H1 (cell line): ENCODE results near the gene KLHDC4. TPM values are rescaled to one million over a fixed set of nuclear protein-coding genes. Genes with fewer than 3 reads are reported as not detected.

Experiments
- CTCF ChIA-PET: fragments of 300-600 bp; sonication (Branson Sonifier 250); formaldehyde crosslinking; loops from one replicate; lab custom pipeline; 2021; ENCODE audit not compliant: partially characterized antibody; lab: Charles Lee
- POLR2A ChIA-PET: fragments of 300-600 bp; sonication (Branson Sonifier 250); formaldehyde crosslinking; loops from one replicate; lab custom pipeline; 2021; ENCODE audit warnings: inconsistent platforms; ENCODE audit not compliant: partially characterized antibody; lab: Charles Lee
- DNase-seq, 2 experiments: peaks; one replicate each; pipeline versions ENCODE4 v3.0.0 to v3.0.0-alpha.2; 2010 to 2022; ENCODE audit warnings: low spot score in 2 of 2, low read depth in 1 of 2, mixed read lengths in 1 of 2
- FAIRE-seq: peaks from 2 replicates; lab custom pipeline; 2011; peaks lifted over from hg19 to GRCh38; lab: Jason Lieb, UNC
- H2AFZ ChIP-seq: 2 replicates; pipeline ENCODE4 v1.8.1; 2012; ENCODE audit warnings: low read length, inconsistent platforms
- H2AK5ac ChIP-seq: 2 replicates; pipeline ENCODE4 v1.6.1; 2013; ENCODE audit warnings: low read depth, low read length
- H2BK120ac ChIP-seq: replicated peaks from 2 replicates; pipeline ENCODE3; 2013; ENCODE audit warnings: low read depth, low read length, inconsistent platforms
- H2BK12ac ChIP-seq: 2 replicates; pipeline ENCODE4 v1.6.1; 2013; ENCODE audit warnings: low read depth, low read length
- H2BK15ac ChIP-seq: 2 replicates; pipeline ENCODE4 v1.6.1; 2013; ENCODE audit warnings: low read length
- H2BK20ac ChIP-seq: 2 replicates; pipeline ENCODE4 v1.6.1; 2013; ENCODE audit warnings: low read length
- H2BK5ac ChIP-seq: 2 replicates; pipeline ENCODE4 v1.6.1; 2013; ENCODE audit warnings: low read depth, low read length
- H3K14ac ChIP-seq: 2 replicates; pipeline ENCODE4 v1.6.1; 2013; ENCODE audit warnings: inconsistent platforms; ENCODE audit not compliant: insufficient read length
- H3K18ac ChIP-seq: 2 replicates; pipeline ENCODE4 v1.6.1; 2013; ENCODE audit warnings: low read length; ENCODE audit errors: extremely low read depth
- H3K23ac ChIP-seq: 2 replicates; pipeline ENCODE4 v1.6.1; 2013; ENCODE audit warnings: inconsistent platforms; ENCODE audit not compliant: insufficient read length
- H3K23me2 ChIP-seq: 2 replicates; pipeline ENCODE4 v1.6.1; 2013; ENCODE audit warnings: low read depth, low read length
- H3K27ac ChIP-seq: 2 replicates; pipeline ENCODE4 v1.6.1; 2011; ENCODE audit warnings: low read depth, low read length, inconsistent platforms
- H3K27me3 ChIP-seq, 4 experiments: replicated peaks in 1 of 4; 1 replicate in 1 of 4; 2 replicates in 3 of 4; pipeline versions ENCODE4 v1.6.1 to v1.8.1; 2011 to 2013; ENCODE audit warnings: low read length in 3 of 4, mild to moderate bottlenecking in 3 of 4, inconsistent platforms in 2 of 4, mixed read lengths in 2 of 4, moderate library complexity in 1 of 4; ENCODE audit not compliant: control insufficient read depth in 3 of 4, insufficient read depth in 3 of 4; ENCODE audit errors: extremely low read depth in 1 of 4
- H3K36me3 ChIP-seq, 4 experiments: 2 replicates each; pipeline versions ENCODE4 v1.6.1 to v1.8.1; 2011 to 2013; ENCODE audit warnings: mild to moderate bottlenecking in 4 of 4, low read length in 3 of 4, moderate library complexity in 2 of 4, control low read depth in 1 of 4, inconsistent platforms in 1 of 4; ENCODE audit not compliant: insufficient read depth in 4 of 4, control insufficient read depth in 2 of 4
- H3K4ac ChIP-seq: replicated peaks from 2 replicates; pipeline ENCODE3; 2013; ENCODE audit warnings: low read length, low read depth, mixed read lengths, inconsistent platforms; ENCODE audit not compliant: insufficient read length
- H3K4me1 ChIP-seq, 4 experiments: replicated peaks in 1 of 4; 1 replicate in 1 of 4; 2 replicates in 3 of 4; pipeline versions ENCODE4 v1.6.1 to v1.8.1; 2011 to 2013; ENCODE audit warnings: low read length in 3 of 4, inconsistent platforms in 2 of 4, mixed read lengths in 1 of 4; ENCODE audit not compliant: insufficient read depth in 4 of 4, control insufficient read depth in 3 of 4
- H3K4me2 ChIP-seq, 2 experiments: 2 replicates each; pipeline versions ENCODE4 v1.6.1 to v1.8.1; 2011 to 2013; ENCODE audit warnings: low read depth in 2 of 2, low read length in 2 of 2, control low read depth in 1 of 2, inconsistent platforms in 1 of 2, mild to moderate bottlenecking in 1 of 2; ENCODE audit not compliant: insufficient read depth in 1 of 2
- H3K4me3 ChIP-seq, 4 experiments: fragments of 200-600, 300-600 bp in 1 of 4; sonication (generic), shearing (Covaris generic), sonication (Bioruptor Twin) in 1 of 4; 2 replicates each; pipeline versions ENCODE4 v1.5.1 to v1.8.1; 2011 to 2016; ENCODE audit warnings: low read length in 4 of 4, low read depth in 3 of 4, control low read depth in 2 of 4, inconsistent platforms in 2 of 4, mild to moderate bottlenecking in 2 of 4, mixed read lengths in 1 of 4, moderate library complexity in 1 of 4; ENCODE audit not compliant: insufficient read depth in 2 of 4; ENCODE audit errors: extremely low read depth in 1 of 4
- H3K56ac ChIP-seq: replicated peaks from 2 replicates; pipeline ENCODE3; 2013; ENCODE audit warnings: low read depth, mild to moderate bottlenecking, mixed read lengths, low read length, inconsistent platforms; ENCODE audit not compliant: insufficient read length
- H3K79me1 ChIP-seq: 2 replicates; pipeline ENCODE4 v1.6.1; 2013; ENCODE audit warnings: low read depth, low read length, control low read depth
- H3K79me2 ChIP-seq, 2 experiments: 2 replicates each; pipeline versions ENCODE4 v1.6.1 to v1.8.1; 2012 to 2013; ENCODE audit warnings: low read length in 2 of 2, mild to moderate bottlenecking in 2 of 2, inconsistent platforms in 1 of 2; ENCODE audit not compliant: insufficient read depth in 2 of 2, control insufficient read depth in 1 of 2
- H3K9ac ChIP-seq, 4 experiments: replicated peaks in 1 of 4; 1 replicate in 1 of 4; 2 replicates in 3 of 4; pipeline versions ENCODE4 v1.6.1 to v1.8.1; 2011 to 2013; ENCODE audit warnings: low read depth in 3 of 4, low read length in 3 of 4, control low read depth in 2 of 4, mild to moderate bottlenecking in 2 of 4, moderate library complexity in 2 of 4, inconsistent platforms in 1 of 4; ENCODE audit errors: extremely low read depth in 1 of 4
- H3K9me3 ChIP-seq, 2 experiments: 2 replicates each; pipeline versions ENCODE4 v1.6.1 to v1.8.1; 2012 to 2013; ENCODE audit warnings: mild to moderate bottlenecking in 2 of 2, moderate library complexity in 2 of 2, control low read depth in 1 of 2, inconsistent platforms in 1 of 2, low read depth in 1 of 2, low read length in 1 of 2, mixed read lengths in 1 of 2; ENCODE audit not compliant: insufficient read depth in 2 of 2
- H4K20me1 ChIP-seq, 2 experiments: replicated peaks in 1 of 2; 2 replicates each; pipeline versions ENCODE3 to v1.8.1; 2011 to 2013; ENCODE audit warnings: inconsistent platforms in 2 of 2, low read length in 2 of 2, mild to moderate bottlenecking in 1 of 2; ENCODE audit not compliant: insufficient read depth in 2 of 2, control insufficient read depth in 1 of 2
- H4K5ac ChIP-seq: 2 replicates; pipeline ENCODE4 v1.6.1; 2013; ENCODE audit warnings: low read length, low read depth, mixed read lengths, inconsistent platforms; ENCODE audit not compliant: insufficient read length
- H4K8ac ChIP-seq: 2 replicates; pipeline ENCODE4 v1.8.0; 2013; ENCODE audit warnings: mild to moderate bottlenecking, moderate library complexity, low read length, inconsistent platforms; ENCODE audit not compliant: insufficient read depth; ENCODE audit errors: extremely low read depth
- H4K91ac ChIP-seq: replicated peaks from 2 replicates; pipeline ENCODE3; 2013; ENCODE audit warnings: low read length, mixed read lengths, inconsistent platforms; ENCODE audit not compliant: insufficient read length
- ASH2L ChIP-seq: fragments of 200-600, 300-600 bp; sonication (generic); IDR thresholded peaks from one replicate; pipeline ENCODE4 v1.7.1; 2017; ENCODE audit warnings: low read length
- CREB1 ChIP-seq: IDR thresholded peaks from 2 replicates; pipeline ENCODE4 v1.6.1; 2012; ENCODE audit warnings: inconsistent platforms
- GABPA ChIP-seq: IDR thresholded peaks from 2 replicates; pipeline ENCODE4 v1.6.1; 2011; ENCODE audit warnings: mild to moderate bottlenecking, low read length, moderate library complexity, borderline replicate concordance; ENCODE audit not compliant: insufficient read depth
- KDM4A ChIP-seq: IDR thresholded peaks from one replicate; pipeline ENCODE4 v1.7.1; 2012; ENCODE audit warnings: low read depth, mild to moderate bottlenecking, moderate library complexity, low read length, inconsistent platforms; ENCODE audit not compliant: severe bottlenecking
- NRF1 ChIP-seq: IDR thresholded peaks from 2 replicates; pipeline ENCODE4 v1.6.1; 2011; ENCODE audit warnings: mild to moderate bottlenecking, low read depth, low read length, improper control_type of control experiment
- POLR2A ChIP-seq, 2 experiments: IDR thresholded peaks; 1 replicate in 1 of 2; 2 replicates in 1 of 2; pipeline ENCODE4 v1.6.1; 2011; ENCODE audit warnings: low read depth in 2 of 2, low read length in 2 of 2, mild to moderate bottlenecking in 2 of 2; ENCODE audit errors: control extremely low read depth in 1 of 2
- SIN3A ChIP-seq, 2 experiments: IDR thresholded peaks in 1 of 2; conservative IDR thresholded peaks in 1 of 2; 2 replicates each; pipeline ENCODE4 v1.6.1; 2011 to 2012; ENCODE audit warnings: low read length in 2 of 2, improper control_type of control experiment in 1 of 2, low read depth in 1 of 2, mild to moderate bottlenecking in 1 of 2
- WGBS, 2 experiments: shearing (Covaris generic) in 1 of 2; methylation state at CpG; one replicate each; pipeline versions ENCODE4 v1.1.6 to v1.1.7; 2013 to 2015; ENCODE audit warnings: low lambda C conversion rate in 2 of 2, mixed read lengths in 2 of 2, inconsistent platforms in 1 of 2, low coverage in 1 of 2, missing lambda C conversion rate in 1 of 2; ENCODE audit not compliant: insufficient replicate concordance in 2 of 2, insufficient coverage in 1 of 2, insufficient read length in 1 of 2; ENCODE audit errors: extremely low coverage in 1 of 2, missing lambda C conversion rate in 1 of 2; 5-methylcytosine and 5-hydroxymethylcytosine counted together
- polyA plus RNA-seq, 7 experiments: library from polyadenylated mRNA; depleted of rRNA in 3 of 7; stranded (reverse) in 5 of 7; unstranded in 2 of 7; fragments of >200 nt in 5 of 7; fragments of 200-250 nt in 2 of 7; gene quantifications; 1 replicate in 5 of 7; 2 replicates in 1 of 7; 4 replicates in 1 of 7; pipeline versions ENCODE4 v1.2.1 to v1.2.3, GENCODE V29; 2011 to 2013; ENCODE audit warnings: missing spikeins in 2 of 7, mixed read lengths in 2 of 7
- total RNA-seq: library from RNA; stranded (reverse); fragmentation: NEBNext Ultra II Directional; extraction: Animal tissue kit (Norgen Biotek cat#: 25700); gene quantifications from 2 replicates; pipeline ENCODE4 v1.2.1, GENCODE V29; 2021

The KLHDC4 gene
- total and polyA plus RNA-seq, 2 of the 8 experiments (the other 6 are each of a cell fraction or from before 2014, with no cell fraction given): 23.7 to 63.9 TPM

GRCh38 chr16:87802670-87803069 is 36.9 kb upstream of the KLHDC4 start:
- no peak overlapping the region for H3K56ac ChIP-seq
- no peak overlapping the region for H2AFZ ChIP-seq
- H4K20me1 ChIP-seq: no peaks in the 10 kb centered on the region
- no peak overlapping the region for H2BK15ac ChIP-seq
- TF ChIP-seq SIN3A (conservative IDR thresholded peaks at IDR 0.05 in 1 of 2, IDR thresholded peaks at IDR 0.05 in 1 of 2; ENCODE audit: low read depth in 1 of 2, low read length in 2 of 2) (no peak), POLR2A (IDR thresholded peaks at IDR 0.05; ENCODE audit: control extremely low read depth in 1 of 2, low read depth in 2 of 2, low read length in 2 of 2) (no peak), KDM4A (no peak), ASH2L (no peak), GABPA (no peak), CREB1 (no peak), NRF1 (no peak)
- TF ChIP-seq, all 59 proteins: peak for 0
- H3K4ac ChIP-seq: peak overlapping the region; percentile 14
- H3K27ac ChIP-seq: no peak overlapping the region
- H2BK20ac ChIP-seq: no peak overlapping the region
- no peaks in the 10 kb centered on the region for H3K79me2 ChIP-seq
- FAIRE-seq: no peak
- H4K8ac ChIP-seq: no peak overlapping the region
- H4K5ac ChIP-seq: no peak overlapping the region
- POLR2A ChIA-PET: interaction anchor here (0.7 to 2.7 kb wide), 9 partner anchors 11 to 69 kb away, joined by 3 to 10 read pairs (median 4); no protein-coding TSS in a partner anchor
- H3K4me3 ChIP-seq: no peak overlapping the region
- no peak for DNase-seq
- H3K4me1 ChIP-seq: peaks cover 0 to 14% (median 0%) of the 10 kb centered on the region in 4 experiments; a peak in 2 of 7 replicates
- CTCF ChIA-PET: interaction anchor here (1.6 to 1.9 kb wide), 3 partner anchors 13 to 47 kb away, joined by 5 to 7 read pairs (median 6); no protein-coding TSS in a partner anchor
- H2BK120ac ChIP-seq: no peak overlapping the region
- H3K9ac ChIP-seq: no peak overlapping the region
- H2BK12ac ChIP-seq: 0 out of 2 replicates have a peak overlapping the region, but pooled peaks have one; percentile 17
- H3K27me3 ChIP-seq: no peaks in the 10 kb centered on the region
- H3K9me3 ChIP-seq: no peaks in the 10 kb centered on the region
- H2AK5ac ChIP-seq: no peak overlapping the region
- no peaks in the 10 kb centered on the region for H3K23me2 ChIP-seq
- 88% methylated on average over 7 of the region's 8 CpGs; no CpG with 5 or more reads in 1 of the 2 experiments for WGBS, 2 experiments
- H3K14ac ChIP-seq: no peak overlapping the region
- no peak overlapping the region for H3K18ac ChIP-seq
- no peaks in the 10 kb centered on the region for H3K36me3 ChIP-seq
- H3K23ac ChIP-seq: no peak overlapping the region
- no peak overlapping the region for H2BK5ac ChIP-seq
- H3K79me1 ChIP-seq: no peaks in the 10 kb centered on the region
- no peak overlapping the region for H3K4me2 ChIP-seq
- H4K91ac ChIP-seq: no peak overlapping the region
